ENCODE measurements around the gene ITGA7.

GRCh38 chr12:55708695-55709233, 1.1 kb upstream of the ITGA7 start:
- TF ChIP-seq, protein P1, sequence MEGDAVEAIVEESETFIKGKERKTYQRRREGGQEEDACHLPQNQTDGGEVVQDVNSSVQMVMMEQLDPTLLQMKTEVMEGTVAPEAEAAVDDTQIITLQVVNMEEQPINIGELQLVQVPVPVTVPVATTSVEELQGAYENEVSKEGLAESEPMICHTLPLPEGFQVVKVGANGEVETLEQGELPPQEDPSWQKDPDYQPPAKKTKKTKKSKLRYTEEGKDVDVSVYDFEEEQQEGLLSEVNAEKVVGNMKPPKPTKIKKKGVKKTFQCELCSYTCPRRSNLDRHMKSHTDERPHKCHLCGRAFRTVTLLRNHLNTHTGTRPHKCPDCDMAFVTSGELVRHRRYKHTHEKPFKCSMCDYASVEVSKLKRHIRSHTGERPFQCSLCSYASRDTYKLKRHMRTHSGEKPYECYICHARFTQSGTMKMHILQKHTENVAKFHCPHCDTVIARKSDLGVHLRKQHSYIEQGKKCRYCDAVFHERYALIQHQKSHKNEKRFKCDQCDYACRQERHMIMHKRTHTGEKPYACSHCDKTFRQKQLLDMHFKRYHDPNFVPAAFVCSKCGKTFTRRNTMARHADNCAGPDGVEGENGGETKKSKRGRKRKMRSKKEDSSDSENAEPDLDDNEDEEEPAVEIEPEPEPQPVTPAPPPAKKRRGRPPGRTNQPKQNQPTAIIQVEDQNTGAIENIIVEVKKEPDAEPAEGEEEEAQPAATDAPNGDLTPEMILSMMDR (IDR thresholded peaks at IDR 0.05), result no peak
- no peak for TF ChIP-seq POLR2A (IDR thresholded peaks at IDR 0.05)
- TF ChIP-seq POLR2AphosphoS5 (IDR thresholded peaks at IDR 0.05), result no peak
